PFSK-1 (cell line): ENCODE data around the gene ARHGAP15.

ENCODE experiments used
- FOXP2 ChIP-seq: optimal IDR thresholded peaks from 2 replicates; pipeline ENCODE3; 2011; ENCODE audit warnings: borderline replicate concordance, control low read depth, inconsistent platforms; ENCODE audit not compliant: insufficient read depth; ENCODE audit errors: extremely low read length, extremely low read depth
- POLR2AphosphoS5 ChIP-seq: IDR thresholded peaks from 2 replicates; pipeline ENCODE4 v1.6.1; 2012; ENCODE audit warnings: low read depth, mild to moderate bottlenecking, control low read depth, low read length, moderate library complexity
- SIN3A ChIP-seq: IDR thresholded peaks from 2 replicates; pipeline ENCODE4 v1.6.1; 2012; ENCODE audit warnings: mild to moderate bottlenecking, low read length, moderate library complexity, borderline replicate concordance; ENCODE audit not compliant: insufficient read depth
- TAF1 ChIP-seq: IDR thresholded peaks from 2 replicates; pipeline ENCODE4 v1.6.1; 2012; ENCODE audit warnings: low read length, control low read depth, borderline replicate concordance; ENCODE audit not compliant: insufficient read depth
- TF ChIP-seq, protein P1 (sequence below), 2 experiments: IDR thresholded peaks; 2 replicates each; pipeline versions ENCODE4 v1.6.1 to v1.8.0; 2011 to 2012; ENCODE audit warnings: low read depth in 2 of 2, low read length in 2 of 2, control low read depth in 1 of 2, inconsistent platforms in 1 of 2, mild to moderate bottlenecking in 1 of 2, moderate library complexity in 1 of 2; ENCODE audit not compliant: insufficient read depth in 1 of 2

Gene ARHGAP15

GRCh38 chr2:143282684-143283083 lies 153.5 kb downstream of the ARHGAP15 start:
- TF ChIP-seq TAF1 = no peak
- TF ChIP-seq FOXP2 = no peak
- TF ChIP-seq POLR2AphosphoS5 = no peak
- TF ChIP-seq, protein P1, sequence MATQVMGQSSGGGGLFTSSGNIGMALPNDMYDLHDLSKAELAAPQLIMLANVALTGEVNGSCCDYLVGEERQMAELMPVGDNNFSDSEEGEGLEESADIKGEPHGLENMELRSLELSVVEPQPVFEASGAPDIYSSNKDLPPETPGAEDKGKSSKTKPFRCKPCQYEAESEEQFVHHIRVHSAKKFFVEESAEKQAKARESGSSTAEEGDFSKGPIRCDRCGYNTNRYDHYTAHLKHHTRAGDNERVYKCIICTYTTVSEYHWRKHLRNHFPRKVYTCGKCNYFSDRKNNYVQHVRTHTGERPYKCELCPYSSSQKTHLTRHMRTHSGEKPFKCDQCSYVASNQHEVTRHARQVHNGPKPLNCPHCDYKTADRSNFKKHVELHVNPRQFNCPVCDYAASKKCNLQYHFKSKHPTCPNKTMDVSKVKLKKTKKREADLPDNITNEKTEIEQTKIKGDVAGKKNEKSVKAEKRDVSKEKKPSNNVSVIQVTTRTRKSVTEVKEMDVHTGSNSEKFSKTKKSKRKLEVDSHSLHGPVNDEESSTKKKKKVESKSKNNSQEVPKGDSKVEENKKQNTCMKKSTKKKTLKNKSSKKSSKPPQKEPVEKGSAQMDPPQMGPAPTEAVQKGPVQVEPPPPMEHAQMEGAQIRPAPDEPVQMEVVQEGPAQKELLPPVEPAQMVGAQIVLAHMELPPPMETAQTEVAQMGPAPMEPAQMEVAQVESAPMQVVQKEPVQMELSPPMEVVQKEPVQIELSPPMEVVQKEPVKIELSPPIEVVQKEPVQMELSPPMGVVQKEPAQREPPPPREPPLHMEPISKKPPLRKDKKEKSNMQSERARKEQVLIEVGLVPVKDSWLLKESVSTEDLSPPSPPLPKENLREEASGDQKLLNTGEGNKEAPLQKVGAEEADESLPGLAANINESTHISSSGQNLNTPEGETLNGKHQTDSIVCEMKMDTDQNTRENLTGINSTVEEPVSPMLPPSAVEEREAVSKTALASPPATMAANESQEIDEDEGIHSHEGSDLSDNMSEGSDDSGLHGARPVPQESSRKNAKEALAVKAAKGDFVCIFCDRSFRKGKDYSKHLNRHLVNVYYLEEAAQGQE (IDR thresholded peaks at IDR 0.05; ENCODE audit: insufficient read depth in 1 of 2, low read depth in 2 of 2, low read length in 2 of 2) = no peak
- TF ChIP-seq SIN3A = no peak

DNA sequence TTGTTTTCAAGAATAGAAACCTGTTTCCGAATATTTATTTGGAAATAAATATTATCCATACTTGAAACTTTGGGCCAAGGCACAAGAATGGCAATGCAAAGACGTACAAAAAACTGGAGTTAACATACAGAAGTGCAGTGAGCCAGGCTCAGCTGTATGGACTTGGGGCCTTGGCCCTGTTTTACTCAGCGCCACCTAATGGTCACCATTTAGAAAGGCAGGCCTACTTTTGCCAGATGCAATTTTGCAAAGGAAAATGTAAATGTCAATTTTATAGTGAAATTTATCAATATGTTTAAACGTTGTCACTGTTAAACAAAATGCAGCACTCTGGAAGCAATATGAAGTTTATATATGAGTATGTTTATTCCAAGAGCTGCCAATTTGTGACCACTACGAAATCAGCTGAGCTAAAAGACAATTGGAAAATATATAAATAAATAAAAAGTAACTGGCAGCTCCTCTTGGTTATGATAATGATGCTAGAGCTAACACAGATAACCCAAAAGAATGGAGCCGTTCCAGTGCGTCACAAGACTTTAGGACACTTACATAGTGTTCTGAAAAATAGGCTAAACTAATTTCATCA lies 155.0 kb downstream of the ARHGAP15 start:
- TF ChIP-seq FOXP2 (no peak), POLR2AphosphoS5 (no peak), TAF1 (no peak), SIN3A (no peak)
- TF ChIP-seq, protein P1 (IDR thresholded peaks at IDR 0.05; ENCODE audit: insufficient read depth in 1 of 2, low read depth in 2 of 2, low read length in 2 of 2) = no peak

- TF ChIP-seq FOXP2 (no peak), POLR2AphosphoS5 (no peak), TAF1 (no peak), SIN3A (no peak)
- TF ChIP-seq, protein P1 (IDR thresholded peaks at IDR 0.05; ENCODE audit: insufficient read depth in 1 of 2, low read depth in 2 of 2, low read length in 2 of 2) = no peak
These were observed 159.8 kb downstream of the ARHGAP15 start for GRCh38 chr2:143289025-143289424.

DNA sequence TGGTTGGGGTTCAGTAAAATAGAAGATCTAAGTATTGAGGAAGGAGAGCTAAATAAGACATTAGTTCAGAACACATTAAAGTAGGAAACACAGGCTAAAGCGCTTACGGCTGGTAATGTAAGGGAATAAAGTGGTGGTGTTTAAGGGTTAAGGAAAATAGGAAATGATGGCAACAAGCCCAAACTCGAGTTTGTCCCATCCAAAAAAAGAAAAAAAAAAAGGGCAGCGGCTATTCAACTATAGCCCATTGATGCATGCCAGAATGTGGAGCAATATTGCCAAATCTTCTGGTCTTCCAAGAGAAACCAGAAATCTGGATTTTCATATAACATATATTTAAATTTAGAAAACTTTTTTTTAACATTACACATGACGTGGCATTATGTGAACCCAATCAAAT lies 161.0 kb downstream of the ARHGAP15 start:
- TF ChIP-seq SIN3A (no peak), TAF1 (no peak), POLR2AphosphoS5 (no peak), FOXP2 (no peak)
- TF ChIP-seq, protein P1 (IDR thresholded peaks at IDR 0.05; ENCODE audit: insufficient read depth in 1 of 2, low read depth in 2 of 2, low read length in 2 of 2) = no peak

DNA sequence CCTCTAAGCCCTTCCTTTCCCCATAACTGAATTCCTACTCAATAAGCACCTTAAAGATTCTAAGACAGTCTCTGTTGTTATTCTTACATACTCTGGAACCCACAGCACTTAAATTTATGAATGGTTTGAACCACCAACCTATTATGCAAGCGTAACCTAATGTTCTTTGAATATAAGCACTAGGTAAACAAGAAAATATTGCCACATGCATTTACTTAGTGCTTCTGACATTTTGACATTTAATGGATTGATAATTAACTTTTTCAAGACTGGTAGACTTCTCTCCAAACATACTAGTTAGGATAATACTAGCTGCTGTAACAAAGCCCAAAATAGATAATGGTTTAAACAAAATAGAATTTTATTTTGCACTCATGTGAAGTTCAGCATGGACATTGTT lies 164.8 kb downstream of the ARHGAP15 start:
- TF ChIP-seq POLR2AphosphoS5 (no peak), TAF1 (no peak), FOXP2 (no peak), SIN3A (no peak)
- TF ChIP-seq, protein P1 (IDR thresholded peaks at IDR 0.05; ENCODE audit: insufficient read depth in 1 of 2, low read depth in 2 of 2, low read length in 2 of 2) = no peak
